DMS53 treated with DMSO at 0.1 percent for 48 hours (cell line): Measurements from ENCODE around the gene BYSL.

ENCODE experiments used
- DNase-seq: peaks from one replicate; lab custom pipeline; 2025; ENCODE audit not compliant: unreplicated experiment; lab: John Stamatoyannopoulos, UW

The BYSL gene, protein sequence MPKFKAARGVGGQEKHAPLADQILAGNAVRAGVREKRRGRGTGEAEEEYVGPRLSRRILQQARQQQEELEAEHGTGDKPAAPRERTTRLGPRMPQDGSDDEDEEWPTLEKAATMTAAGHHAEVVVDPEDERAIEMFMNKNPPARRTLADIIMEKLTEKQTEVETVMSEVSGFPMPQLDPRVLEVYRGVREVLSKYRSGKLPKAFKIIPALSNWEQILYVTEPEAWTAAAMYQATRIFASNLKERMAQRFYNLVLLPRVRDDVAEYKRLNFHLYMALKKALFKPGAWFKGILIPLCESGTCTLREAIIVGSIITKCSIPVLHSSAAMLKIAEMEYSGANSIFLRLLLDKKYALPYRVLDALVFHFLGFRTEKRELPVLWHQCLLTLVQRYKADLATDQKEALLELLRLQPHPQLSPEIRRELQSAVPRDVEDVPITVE

DNA sequence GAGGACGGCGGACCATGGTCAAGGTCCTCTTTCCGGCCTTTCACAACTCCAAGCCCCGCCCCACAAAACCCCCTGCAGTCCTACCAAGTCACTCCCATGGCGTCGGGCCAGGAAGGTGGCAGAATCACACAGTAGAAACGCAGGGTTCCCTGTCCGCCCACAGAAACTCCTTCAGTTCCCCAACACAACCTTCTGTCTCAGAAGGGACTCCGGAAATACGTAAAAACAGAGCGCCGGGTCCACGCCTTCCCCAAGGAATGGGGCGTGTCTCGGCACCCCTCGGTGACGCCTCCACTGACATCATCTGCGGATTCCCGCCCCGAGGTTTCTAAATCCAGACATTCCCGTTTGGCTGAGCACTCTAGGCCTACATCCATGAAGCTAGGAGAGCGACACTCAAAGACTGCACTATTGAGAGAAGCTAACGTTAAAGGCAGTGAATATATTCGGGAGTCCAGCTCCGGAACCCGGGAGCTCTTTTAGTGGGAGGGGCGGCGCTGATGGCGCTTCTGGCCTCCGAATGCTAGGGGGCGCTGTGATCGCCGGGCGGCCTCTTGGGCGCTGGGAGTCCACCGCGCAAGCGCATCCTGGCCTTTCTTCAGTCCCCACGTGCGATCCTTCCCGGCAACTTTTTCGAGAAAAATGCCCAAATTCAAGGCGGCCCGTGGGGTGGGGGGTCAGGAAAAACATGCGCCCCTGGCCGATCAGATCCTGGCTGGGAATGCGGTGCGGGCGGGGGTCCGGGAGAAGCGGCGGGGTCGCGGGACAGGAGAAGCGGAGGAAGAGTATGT, at the start of gene BYSL, which contains the start of gene MED20:
TSS of gene BYSL (plus strand) at position 579 of the 791 bp plus-strand sequence. CDS start at position 643, 64 bp downstream.
TSS of gene MED20 (minus strand) at position 219 of the 791 bp plus-strand sequence. CDS start at position 98, 121 bp downstream.
- peak; percentile 89 for DNase-seq

DNA sequence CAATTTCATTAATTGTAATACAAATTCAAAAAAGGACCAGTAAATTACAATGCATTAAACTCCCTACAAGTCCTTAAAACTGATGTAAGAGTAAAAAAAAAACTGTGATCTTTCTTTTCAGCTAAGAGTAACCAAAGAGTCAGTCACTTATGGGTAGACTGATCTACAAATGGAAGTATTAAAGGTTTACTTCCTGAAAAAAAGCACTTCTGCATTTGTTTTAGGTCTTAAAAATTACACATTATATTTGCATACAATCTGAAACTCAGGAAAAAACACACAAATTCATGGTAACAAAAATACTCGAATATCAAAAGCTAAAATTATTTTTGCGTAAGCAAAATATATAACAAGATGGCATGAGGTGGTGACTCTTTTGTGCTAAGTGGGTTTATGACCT, 49.6 kb upstream of the BYSL start:
- no peak for DNase-seq

DNA sequence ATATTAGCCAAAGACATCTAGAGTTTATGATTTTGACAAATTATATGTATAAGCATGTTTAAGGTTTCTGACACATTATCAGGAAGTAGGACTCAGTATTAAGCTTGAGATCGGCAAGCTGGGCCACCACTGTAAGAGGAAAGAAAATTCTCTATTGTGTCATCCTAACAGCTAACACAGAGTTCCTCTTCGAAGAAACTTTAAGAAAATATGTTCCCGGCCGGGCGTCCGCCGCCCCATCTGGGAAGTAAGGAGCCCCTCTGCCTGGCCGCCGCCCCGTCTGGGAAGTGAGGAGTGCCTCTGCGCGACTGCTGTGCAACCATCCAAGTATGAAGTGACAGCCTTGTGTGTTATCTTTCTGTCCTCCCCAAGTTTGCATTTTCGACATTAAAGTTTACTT, 49.2 kb upstream of the BYSL start:
- no peak for DNase-seq

DNA sequence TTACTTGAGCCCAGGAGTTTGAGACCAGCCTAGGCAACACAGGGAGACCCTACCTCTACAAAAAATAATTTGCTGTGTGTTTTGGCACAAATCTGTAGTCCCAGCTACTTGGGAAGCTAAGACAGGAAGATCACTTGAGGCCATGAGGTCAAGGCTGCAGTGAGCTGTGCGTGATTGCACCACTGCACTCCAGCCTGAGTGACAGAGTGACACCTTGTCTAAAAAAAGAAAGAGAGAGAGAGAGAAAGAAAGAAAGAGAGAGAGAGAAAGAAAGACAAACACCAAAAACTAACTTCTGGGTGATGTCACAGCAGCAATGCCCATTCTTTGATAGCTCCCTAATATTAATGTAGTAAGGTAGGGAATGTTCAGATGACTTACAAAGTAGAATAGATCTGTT, 46.6 kb upstream of the BYSL start:
- DNase-seq = no peak

DNA sequence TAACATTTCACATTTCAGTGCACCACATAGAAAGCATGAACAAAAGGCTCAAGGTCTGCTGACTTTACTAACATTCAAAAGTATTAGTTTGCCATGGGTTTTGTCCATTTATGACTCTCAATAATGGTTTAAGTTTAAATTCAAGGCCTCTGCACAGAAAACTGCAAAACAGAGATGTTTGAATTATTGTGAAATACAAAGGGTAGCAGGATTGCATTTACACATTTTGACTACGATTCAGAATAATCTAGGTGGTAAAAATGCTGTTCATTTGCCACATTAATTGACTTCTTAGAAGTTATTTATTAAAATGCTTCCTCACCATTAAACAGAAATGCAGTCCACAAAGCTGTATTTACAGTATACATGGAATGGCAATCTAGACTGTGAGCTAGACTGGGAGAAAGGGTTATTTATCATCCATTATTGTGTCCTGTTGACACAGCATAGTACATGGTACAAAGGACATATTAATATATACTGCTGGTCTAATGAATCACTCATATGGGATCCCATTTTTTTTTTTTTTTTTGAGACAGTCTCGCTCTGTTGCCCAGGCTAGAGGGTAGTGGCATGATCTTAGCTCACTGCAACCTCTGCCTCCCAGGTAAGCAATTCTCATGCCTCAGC, 44.1 kb upstream of the BYSL start:
- no peak for DNase-seq

DNA sequence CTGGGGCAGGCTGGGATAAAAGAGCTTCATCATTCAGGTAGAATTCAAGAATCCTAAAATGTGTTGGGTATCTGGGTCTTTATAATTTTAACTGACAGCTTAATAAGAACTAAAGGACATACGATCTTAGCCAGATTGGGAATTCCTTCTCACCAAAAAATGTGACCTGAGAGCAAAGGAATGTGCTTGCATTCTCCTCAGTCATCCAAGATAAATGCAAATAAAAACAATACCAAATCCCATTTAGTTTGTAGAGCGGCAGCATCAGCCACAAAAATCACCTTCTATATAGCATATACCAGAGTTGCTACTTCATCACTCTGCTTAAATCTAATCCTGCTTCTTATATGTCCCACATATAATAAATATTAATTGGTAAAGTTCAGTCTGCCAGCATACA, 43.1 kb upstream of the BYSL start:
- no peak for DNase-seq

DNA sequence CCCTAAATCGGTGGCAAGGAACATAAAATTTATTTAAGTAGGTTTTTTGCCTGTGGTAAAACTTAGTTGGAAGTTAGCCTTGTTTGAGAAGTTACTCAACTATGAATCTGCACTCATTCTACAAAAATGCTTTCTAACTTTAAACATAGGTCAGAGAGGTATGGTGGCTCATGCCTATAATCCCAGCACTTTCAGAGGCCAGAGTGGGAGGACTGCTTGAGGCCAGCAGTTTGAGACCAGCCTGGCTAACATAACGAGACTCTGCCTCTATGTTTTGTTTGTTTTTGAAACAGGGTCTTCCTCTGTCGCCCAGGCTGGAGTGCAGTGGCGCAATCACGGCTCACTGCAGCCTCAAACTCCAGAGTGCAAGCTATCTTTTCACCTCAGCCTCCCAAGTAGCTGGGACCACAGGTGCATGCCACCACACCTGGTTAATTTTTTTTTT, 42.3 kb upstream of the BYSL start:
- DNase-seq = no peak

DNA sequence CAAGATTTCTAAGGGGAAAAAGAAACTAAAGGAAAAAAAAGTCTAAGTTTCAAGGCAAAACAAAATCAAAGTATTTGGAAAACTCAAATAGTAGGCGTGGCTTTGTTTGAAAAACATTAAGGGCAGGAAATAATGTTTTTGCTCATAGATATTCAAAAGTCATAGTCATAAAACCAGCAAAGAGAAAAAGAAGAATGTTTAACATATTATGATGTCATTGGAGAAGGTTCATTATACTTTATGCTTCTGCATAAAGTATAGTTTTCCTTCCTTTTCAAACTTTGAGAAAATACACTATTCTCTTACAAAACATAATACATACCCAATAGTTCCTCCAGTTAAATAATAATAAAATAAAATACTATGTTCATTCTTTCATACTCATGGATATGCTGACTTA, 39.8 kb upstream of the BYSL start:
- no peak for DNase-seq

DNA sequence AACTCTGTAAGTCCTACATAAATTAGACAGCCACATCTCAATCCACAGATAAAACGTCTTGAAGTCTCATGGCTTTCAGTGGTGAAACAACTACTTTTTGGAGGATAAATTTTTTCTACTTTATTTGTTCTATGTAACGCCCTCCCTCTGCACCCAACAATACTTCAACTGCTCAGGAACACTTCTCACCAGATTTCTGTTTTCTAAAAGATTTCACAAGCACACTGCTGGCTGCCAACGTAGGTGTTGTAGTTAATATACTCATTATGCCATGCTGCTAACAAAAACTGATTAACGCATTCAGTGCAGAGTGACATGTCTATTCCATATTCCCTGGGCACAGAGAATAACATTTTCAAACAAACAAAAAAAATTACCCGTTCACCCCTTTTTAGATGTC, 36.3 kb upstream of the BYSL start:
- no peak for DNase-seq

DNA sequence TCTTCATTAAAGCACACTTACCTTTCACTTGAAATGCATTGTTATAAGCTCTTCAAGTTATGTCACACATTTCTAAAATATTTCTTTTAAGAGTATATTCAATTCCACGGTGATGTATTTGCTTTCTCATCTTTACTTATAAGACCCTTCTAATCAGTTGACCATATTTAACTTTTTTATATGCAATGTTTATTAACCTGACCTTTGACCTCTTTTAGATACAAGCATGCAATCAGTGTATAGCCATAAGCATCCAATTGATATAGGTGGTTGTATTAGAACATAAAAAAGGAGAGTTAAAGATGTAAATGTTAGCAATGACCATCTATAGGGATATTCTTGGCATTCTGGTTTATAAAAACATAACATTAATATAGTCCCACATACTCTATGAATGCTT, 35.4 kb upstream of the BYSL start:
- no peak for DNase-seq

DNA sequence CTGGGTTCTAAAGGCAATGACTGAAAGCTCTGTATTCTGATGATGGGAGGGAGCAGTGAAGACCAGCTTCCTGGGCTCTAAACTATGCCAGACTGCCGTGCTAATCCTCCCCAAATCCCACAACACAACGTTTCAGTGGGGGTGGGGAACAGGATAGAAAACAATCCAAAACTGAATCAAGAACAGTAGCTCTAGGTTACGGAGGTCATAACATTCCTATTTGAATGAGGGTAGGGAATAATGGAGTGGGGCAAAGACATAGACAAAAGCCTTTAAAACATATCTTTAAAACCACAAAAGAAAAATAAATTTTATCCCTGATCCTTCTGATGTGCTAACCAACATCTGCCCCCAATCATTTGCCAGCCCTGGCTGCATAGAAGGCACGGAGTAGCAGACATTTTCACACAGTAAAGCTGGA, 34.0 kb upstream of the BYSL start:
- DNase-seq = no peak

DNA sequence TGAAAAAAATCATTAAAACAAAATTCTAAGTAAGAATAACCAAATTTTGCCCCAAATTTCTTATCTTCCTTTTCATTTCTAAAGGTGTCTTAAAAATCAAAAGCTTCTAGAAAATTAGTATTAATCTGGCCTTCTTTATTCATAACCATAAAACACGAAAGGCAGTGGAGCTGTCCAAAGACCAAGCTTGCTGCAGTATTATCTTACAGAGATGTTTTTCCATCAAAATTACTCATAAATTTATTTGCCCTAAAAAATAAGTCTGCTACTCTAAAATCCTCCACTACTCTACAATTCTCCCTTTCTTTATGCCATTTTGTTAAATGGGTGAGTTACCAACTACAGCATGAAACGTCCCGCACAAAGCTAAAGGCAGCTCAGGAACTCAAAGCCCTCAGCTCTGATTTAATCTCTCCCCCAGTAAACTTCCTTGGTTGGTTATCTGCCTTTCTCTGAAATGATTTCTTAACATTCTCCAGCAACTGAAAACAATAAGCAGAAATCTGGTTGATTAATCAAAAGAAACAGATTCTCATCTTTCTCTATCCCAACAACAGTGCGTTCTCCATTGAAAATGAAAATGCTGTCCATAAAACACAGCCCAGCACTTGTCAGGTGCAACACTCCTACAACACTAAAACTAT, 28.3 kb upstream of the BYSL start:
- DNase-seq = no peak

DNA sequence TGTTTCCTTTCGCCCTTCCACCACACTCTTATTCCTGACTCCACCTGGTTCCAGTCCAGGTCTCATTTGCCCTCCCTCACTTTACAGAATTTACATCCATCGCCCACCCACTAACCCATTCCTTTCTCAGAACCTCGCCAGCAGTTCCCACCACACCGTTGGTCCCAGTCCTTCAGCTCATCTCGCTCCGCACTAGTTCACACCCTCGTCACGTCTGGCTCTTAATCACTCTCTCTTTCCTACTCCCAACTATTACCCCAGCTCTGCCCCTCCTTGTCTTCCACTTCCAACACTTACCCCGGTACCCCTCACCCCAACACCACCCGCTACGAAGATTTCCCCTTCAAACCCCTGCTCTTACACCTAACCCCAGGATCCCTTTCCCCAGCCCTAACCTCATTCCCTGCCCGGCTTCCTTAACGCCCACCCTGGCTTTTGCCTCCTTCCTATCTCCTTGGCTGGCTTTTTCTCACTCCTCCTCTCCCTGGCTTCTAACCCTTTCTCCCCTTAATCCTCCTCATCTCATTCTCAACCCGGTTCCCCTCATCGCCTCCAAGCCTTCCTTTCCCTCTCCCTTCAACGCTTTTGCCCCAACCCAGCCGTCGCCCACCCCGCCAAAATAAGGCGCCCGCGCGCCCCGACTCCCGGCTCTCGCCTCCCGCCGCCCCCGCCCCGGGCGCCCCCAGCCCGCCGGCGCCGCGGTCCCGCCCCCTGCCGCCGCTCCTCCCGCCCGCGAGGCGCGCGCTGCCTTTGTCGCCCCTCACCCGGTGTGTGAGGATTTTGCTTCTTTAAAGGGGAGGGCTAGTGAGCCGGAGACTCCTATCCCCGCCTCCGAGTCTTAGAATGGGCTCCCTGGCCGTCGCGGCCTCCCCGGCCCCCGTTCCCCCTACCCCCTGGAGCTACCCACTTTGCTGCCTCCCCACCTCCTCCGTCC, 26.7 kb upstream of the BYSL start:
- DNase-seq = peak; percentile 75

DNA sequence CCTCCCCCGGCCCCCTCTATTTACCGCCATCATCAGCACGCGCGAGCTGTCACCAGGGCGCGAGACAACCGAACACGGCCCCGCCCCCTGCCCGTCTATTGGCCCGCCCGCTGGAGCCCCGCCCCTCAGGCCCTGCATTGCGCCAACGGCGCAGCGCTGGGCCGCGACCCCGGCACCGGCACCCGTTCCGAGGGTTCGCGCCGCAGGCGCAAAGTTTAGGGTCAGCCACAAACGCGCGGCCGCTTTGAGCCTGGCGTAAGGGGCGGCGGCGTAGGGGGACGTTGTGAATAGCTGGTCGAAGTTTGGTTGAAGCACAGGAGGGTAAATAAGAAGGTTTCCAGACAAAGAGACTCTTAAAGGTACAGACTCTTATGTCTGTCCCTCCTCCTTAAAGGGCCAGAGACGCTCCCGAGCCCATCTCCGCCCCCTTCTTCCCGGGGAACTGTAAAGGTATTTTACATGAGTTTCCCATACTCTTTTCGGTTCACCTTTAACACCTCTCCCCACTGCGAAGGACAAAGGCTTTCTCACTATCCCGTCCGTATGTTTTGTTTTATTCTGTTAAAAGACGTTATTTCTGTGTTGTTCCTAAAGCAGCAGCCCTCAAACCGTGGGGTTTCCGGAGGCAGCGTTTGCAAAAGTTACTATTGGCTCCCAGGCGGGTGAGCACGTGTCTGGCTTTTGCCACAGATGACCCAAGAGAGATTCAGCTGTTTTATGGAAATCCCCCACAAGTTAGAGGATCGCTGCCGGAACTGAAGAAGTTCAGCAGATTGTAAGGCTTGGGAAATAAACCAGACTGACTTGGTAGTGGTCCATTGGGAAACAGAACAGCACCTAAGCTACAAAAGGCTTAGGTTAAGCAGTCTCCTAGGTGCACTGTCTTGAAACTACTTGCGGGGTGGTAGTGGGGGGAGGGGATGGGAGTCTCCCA, 25.7 kb upstream of the BYSL start, which contains the start of gene USP49:
TSS of gene USP49 (minus strand) at position 76 of the 934 bp plus-strand sequence. CDS start 88,392 bp downstream, outside the sequence.
- peak; percentile 87 for DNase-seq

DNA sequence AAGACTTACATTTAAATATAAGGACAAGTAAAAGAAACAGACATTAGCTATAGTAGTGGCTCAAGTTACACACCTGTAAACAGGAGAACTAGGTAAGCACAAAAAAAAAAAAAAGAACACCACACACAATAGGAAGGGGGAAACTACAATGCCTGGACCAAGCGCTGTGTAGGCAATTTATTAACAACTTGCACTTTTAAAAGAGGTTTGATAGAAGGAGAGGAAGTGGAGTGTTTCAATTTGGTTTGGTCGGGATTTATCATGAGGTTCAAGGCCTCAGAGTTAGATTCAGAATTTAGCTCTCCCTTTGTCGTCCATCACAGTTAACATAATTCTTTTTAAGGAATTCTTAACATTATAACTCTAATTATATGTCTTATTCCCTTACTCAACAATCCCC, 25.0 kb upstream of the BYSL start:
- DNase-seq = no peak

DNA sequence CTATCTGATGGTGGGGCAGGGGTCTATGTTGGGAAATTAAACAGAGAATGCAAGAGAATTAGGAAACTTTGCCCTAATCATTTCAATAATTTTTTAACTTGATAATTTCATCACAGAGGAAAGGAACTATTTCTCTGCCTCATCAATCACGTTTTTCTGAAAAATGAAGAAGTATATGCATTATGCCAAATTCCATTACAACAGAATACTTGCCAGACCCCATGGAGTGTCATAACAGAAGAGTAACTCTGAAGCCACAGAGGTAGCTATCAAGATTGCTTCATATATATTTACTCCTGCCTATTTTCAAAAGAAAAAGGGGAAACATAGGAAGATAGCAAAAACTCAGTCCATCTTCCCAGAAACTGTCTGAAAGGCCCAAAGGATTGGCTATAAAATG, 20.4 kb upstream of the BYSL start:
- DNase-seq = no peak

DNA sequence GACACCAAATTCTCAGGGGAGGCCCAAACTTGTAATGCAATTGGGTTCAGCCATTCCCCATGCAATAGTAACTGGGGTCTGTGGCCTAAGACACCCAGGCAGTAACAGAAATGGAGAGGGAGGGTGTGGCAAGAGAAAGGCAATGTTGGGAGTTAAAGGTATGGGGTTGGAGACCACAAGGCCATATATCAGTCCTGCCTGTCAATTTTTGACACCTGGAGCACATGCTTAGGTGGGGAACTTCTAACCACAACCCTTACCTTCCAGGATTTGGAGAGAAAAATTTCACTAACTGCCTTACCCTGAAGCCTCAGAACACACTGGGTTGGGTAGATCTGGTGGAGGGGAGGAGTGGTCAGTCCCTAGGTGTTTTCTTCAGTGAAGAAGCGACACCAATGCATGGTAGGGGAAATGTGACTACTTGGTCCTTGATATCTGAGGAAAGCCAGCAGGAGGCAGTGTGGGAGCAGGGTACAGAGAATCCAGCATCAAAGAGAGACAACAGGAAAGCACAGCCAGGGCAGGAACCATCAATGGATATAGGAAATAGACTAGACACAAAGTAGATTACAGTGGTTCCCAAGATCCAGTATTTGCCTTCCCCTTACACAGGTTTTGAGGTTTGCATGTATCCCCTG, 19.3 kb upstream of the BYSL start:
- DNase-seq = no peak

DNA sequence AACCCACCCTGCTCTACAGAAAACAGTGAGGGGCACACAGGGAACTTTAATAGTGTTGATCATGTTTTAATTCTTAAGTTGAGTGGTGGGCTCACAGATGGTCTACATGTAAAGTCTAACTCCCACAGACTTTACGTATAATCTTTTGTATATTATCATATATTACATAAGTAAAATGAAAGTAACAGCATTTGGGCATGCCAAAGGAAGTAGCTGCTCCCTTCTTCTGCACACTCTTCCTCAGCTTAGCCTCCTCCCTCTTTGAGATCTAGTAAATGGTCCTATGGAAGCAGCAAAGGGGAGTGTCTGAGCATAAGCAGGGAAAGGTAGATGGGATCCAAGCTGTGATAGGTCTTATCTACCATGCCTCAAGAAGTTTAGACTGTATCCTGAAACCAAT, 11.6 kb upstream of the BYSL start:
- DNase-seq = no peak
